Measurements from ENCODE around the gene OR6F1.
A peak's percentile ranks its signal among the peaks of the same experiment; 100 is the strongest.

- TF ChIP-seq CTCF (IDR thresholded peaks at IDR 0.05; ENCODE audit: poor library complexity) (peak; percentile 54), EZH2phosphoT487 (IDR thresholded peaks at IDR 0.05; ENCODE audit: low read depth, severe bottlenecking, unreplicated experiment) (no peak), EZH2 (IDR thresholded peaks at IDR 0.05; ENCODE audit: borderline replicate concordance) (no peak)
Observed at GRCh38 chr1:247681288-247681897, 35.1 kb downstream of the OR6F1 start.
